Lower leg skin (tissue), 4 donors: ENCODE results near the gene CTSE. TPM values are rescaled to one million over a fixed set of nuclear protein-coding genes. Genes with fewer than 3 reads are reported as not detected.
A peak's percentile ranks its signal among the peaks of the same experiment; 100 is the strongest.

Source experiments
- DNase-seq, 2 donors: peaks; one replicate each; pipeline ENCODE4 v3.0.0-alpha.2; 2019; ENCODE audit warnings: low spot score in 2 of 2
- H3K4me3 ChIP-seq: fragments of 200-600 bp; sonication (generic); 2 replicates; pipeline ENCODE4 v1.5.1; 2017; ENCODE audit warnings: mild to moderate bottlenecking, low read depth; ENCODE audit not compliant: poor library complexity, severe bottlenecking
- CTCF ChIP-seq, 3 donors: fragments of 450-650 bp; IDR thresholded peaks; one replicate each; pipeline ENCODE4 v1.5.1; 2016; ENCODE audit warnings: antibody characterized with exemption in 3 of 3, mild to moderate bottlenecking in 3 of 3, moderate library complexity in 2 of 3
- POLR2A ChIP-seq, 2 donors: fragments of 450-650 bp; IDR thresholded peaks; one replicate each; pipeline ENCODE4 v1.6.1; 2016 to 2017; ENCODE audit warnings: antibody characterized with exemption in 2 of 2, mild to moderate bottlenecking in 1 of 2, moderate library complexity in 1 of 2
- WGBS, 2 donors: methylation state at CpG; one replicate each; pipeline ENCODE4 v1.1.5; 2018; 5-methylcytosine and 5-hydroxymethylcytosine counted together
- intact Hi-C: fragments of 100-400 bp; cut with DNase I; formaldehyde crosslinking; loops from one replicate; pipeline ENCODE4 v1.15.0; 2023; ENCODE audit warnings: low total_unique reads
- total RNA-seq, 4 donors: library from RNA; depleted of rRNA; stranded (reverse); fragments of >200 nt; gene quantifications; one replicate each; pipeline ENCODE4 v1.1.0, GENCODE V29; 2016

CTSE gene
- not detected for total RNA-seq

DNA sequence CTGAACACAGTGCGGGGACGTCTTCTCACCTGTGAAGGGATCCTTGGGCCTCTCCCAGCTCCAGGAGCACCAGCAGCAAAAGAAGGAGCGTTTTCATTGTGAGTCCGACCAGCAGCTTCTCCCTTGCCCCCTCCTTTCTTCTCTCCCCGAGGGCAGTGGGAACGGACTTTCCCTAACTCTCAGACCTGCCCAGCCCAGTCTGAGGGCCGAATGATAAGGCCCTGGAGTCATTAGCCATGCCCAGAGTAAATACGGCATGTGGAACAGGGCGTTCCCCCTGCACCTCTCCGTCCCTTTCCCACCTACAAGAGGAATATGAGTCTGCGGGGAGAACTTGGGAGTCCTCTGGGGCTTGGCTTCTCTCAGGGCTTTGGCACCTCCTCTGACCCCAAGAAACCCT is at the start of gene CTSE:
CTSE (minus strand) TSS at position 201 of the 400 bp plus-strand sequence; CDS start at position 97, 104 bp downstream.
- intact Hi-C loops, result no loop called here
- peak in 1 of 2 donors; percentile 78 for DNase-seq
- no peak within 1 kb of the TSS for H3K4me3 ChIP-seq
- TF ChIP-seq POLR2A (IDR thresholded peaks at IDR 0.05) (no peak), CTCF (IDR thresholded peaks at IDR 0.05) (no peak)
- WGBS, 2 donors, result 86 to 88% methylated on average over 11 of the region's 11 CpGs

DNA sequence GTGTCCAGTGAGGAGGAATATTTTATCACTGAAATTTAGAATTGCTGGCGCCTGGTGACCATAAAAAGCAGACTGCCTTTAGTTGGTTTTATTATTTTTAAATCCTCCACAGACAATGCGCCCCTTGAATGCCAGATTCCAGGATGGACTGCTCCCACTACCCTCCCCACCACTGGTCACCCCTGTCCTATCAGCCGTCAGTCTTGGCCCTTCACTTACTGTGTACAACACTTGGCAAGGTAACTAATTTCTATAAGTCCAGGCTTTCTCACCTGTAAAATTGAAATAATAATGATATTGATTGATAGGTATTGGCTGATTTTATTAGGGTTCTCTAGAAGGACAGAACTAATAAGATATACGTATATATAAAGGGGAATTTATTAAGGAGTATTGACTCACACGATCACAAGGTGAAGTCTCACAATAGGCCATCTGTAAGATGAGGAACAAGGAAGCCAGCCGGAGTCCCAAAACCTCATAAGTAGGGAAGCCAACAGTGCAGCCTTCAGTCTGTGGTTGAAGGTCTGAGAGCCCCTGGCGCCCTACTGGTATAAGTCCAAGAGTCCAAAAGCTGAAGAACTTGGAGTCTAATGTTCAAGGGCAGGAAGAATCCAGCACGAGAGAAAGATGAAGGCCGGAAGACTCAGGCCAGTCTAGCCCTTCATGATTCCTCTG is 47.1 kb upstream of the CTSE start:
- H3K4me3 ChIP-seq, result no peak overlapping the region
- no peak for TF ChIP-seq POLR2A (IDR thresholded peaks at IDR 0.05)
- no peak for TF ChIP-seq CTCF (IDR thresholded peaks at IDR 0.05)
- DNase-seq, result no peak
- WGBS, 2 donors, result 85% methylated on average over 9 of the region's 9 CpGs
- intact Hi-C loops, result no loop called here

DNA sequence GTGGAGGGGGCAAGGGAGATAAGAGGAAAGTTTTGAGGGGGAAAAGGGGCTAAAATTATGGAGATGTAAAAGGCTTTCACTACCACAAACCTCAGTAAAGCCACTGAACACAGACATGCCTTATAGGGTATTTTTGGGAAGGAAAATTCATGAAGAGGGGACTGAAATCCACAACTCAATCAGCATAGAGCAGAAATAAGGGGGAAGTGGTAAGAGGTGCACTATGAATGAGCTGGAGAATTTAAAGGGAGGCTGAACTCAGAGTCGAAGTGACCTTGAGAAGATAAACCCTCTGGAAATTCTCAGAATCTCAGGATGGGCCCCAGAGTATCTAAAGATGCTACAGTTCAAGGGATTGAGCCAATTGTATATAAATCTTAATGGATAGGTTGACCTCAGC is 44.6 kb upstream of the CTSE start:
- no peak for TF ChIP-seq POLR2A (IDR thresholded peaks at IDR 0.05)
- no peak for TF ChIP-seq CTCF (IDR thresholded peaks at IDR 0.05)
- 76 to 79% methylated on average over 1 of the region's 1 CpG for WGBS, 2 donors
- intact Hi-C loops, result no loop called here
- H3K4me3 ChIP-seq, result no peak overlapping the region
- DNase-seq, result no peak

DNA sequence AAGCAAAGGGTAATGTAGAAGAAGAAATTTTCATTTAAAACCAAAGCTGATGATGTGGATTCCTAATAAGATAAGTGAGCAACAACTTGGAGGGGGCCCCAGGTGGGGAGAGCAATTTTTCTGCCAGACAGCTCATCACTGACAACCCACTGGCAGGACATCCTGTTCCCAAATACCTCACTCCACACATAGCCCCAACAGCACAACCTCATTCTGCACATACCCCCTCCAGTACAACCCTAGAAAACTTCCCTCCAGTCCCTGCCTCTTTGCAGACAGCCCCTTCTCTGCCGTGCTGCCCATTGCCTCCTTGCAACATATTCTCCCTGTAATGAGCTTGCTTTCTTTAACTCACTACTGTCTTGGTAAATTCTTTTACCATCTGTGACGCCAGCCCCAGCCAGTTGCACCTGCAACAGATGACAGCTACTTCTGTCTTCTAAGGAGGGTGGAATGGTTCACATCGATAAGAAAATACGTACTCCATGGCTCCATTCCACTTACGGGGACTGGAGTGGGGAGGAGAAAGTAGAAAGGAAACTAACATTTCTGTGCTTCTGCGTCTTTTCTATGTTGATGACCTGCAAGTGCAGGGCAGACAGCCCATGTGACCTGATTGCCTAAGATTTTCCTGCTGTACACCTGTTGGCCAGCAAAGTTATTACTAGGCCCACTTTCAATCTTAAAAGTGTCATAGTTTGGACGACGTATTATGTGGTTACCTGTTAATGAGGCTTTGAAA is 44.0 kb upstream of the CTSE start:
- H3K4me3 ChIP-seq, result no peak overlapping the region
- intact Hi-C loops, result no loop called here
- no peak for TF ChIP-seq POLR2A (IDR thresholded peaks at IDR 0.05)
- TF ChIP-seq CTCF (IDR thresholded peaks at IDR 0.05), result no peak
- no peak for DNase-seq
- 71% methylated on average over 8 of the region's 8 CpGs for WGBS, 2 donors

GRCh38 chr1:206066479-206067171 is 42.9 kb upstream of the CTSE start:
- intact Hi-C loops, result no loop called here
- TF ChIP-seq CTCF (IDR thresholded peaks at IDR 0.05) (no peak), POLR2A (IDR thresholded peaks at IDR 0.05) (no peak)
- WGBS, 2 donors, result 68 to 75% methylated on average over 5 to 6 of the region's 6 CpGs
- no peak overlapping the region for H3K4me3 ChIP-seq
- no peak for DNase-seq
